Subcutaneous adipose tissue (tissue), 4 donors: ENCODE results near the gene CRELD2. TPM values are rescaled to one million over a fixed set of nuclear protein-coding genes. Genes with fewer than 3 reads are reported as not detected.

Experiments
- CTCF ChIP-seq: fragments of 450-650 bp; IDR thresholded peaks from one replicate; pipeline ENCODE4 v1.5.1; 2016; ENCODE audit warnings: low read depth, mild to moderate bottlenecking, control low read depth, antibody characterized with exemption, moderate library complexity
- total RNA-seq, 4 donors: library from RNA; depleted of rRNA; stranded (reverse); fragments of >200 nt; gene quantifications; one replicate each; pipeline ENCODE4 v1.1.0, GENCODE V29; 2016

The CRELD2 gene
- total RNA-seq, 4 donors from 2014 or later: 24.0 to 40.9 (median 31.9) TPM

GRCh38 chr22:49956418-49956770, 38.0 kb downstream of the CRELD2 start:
- no peak for TF ChIP-seq CTCF

GRCh38 chr22:49956914-49957825, 38.7 kb downstream of the CRELD2 start:
- TF ChIP-seq CTCF: no peak

GRCh38 chr22:49957826-49958365, 39.5 kb downstream of the CRELD2 start:
- TF ChIP-seq CTCF: no peak

- TF ChIP-seq CTCF: no peak
Observed at GRCh38 chr22:49958366-49958921, 40.0 kb downstream of the CRELD2 start.

- TF ChIP-seq CTCF: no peak
Observed at GRCh38 chr22:49958931-49959781, 40.7 kb downstream of the CRELD2 start.

- no peak for TF ChIP-seq CTCF
Observed at GRCh38 chr22:49959782-49960158, 41.3 kb downstream of the CRELD2 start.
